SU-DHL-6 (cell line): ENCODE measurements around the gene PNPLA7.

Experiments used
- CTCF ChIP-seq: fragments of 200-600 bp; sonication (generic); IDR thresholded peaks from one replicate; pipeline ENCODE4 v1.5.1; 2017; ENCODE audit warnings: antibody characterized with exemption, mild to moderate bottlenecking, low read length, moderate library complexity; ENCODE audit not compliant: insufficient read depth, poor library complexity, severe bottlenecking
- EZH2phosphoT487 ChIP-seq: fragments of 200-600 bp; sonication (generic), shearing (Covaris generic); conservative IDR thresholded peaks from 2 replicates; pipeline ENCODE4 v1.6.1; 2018; ENCODE audit warnings: mild to moderate bottlenecking, antibody characterized with exemption, low read length, moderate library complexity, mixed read lengths

GRCh38 chr9:137554349-137554748 lies 4.1 kb upstream of the PNPLA7 start:
- no peak for TF ChIP-seq CTCF
- TF ChIP-seq EZH2phosphoT487: no peak
